DOHH2 (cell line): Measurements from ENCODE around the gene PTPN22.

Source experiments
- H3F3A ChIP-seq: fragments of 200-600 bp; sonication (generic), shearing (Covaris generic); 2 replicates; pipeline ENCODE4 v1.6.0; 2016; ENCODE audit warnings: antibody characterized with exemption, mild to moderate bottlenecking; ENCODE audit not compliant: control insufficient read depth, insufficient read depth
- H3K27ac ChIP-seq: fragments of 200-600 bp; sonication (generic); 2 replicates; pipeline ENCODE4 v1.5.1; 2014; ENCODE audit warnings: low read depth, mild to moderate bottlenecking, low read length, moderate library complexity
- H3K27me3 ChIP-seq: fragments of 200-600 bp; sonication (generic); 2 replicates; pipeline ENCODE4 v1.6.1; 2014; ENCODE audit warnings: mild to moderate bottlenecking, low read length, mixed read lengths; ENCODE audit not compliant: control insufficient read depth
- H3K36me3 ChIP-seq: fragments of 200-600 bp; sonication (generic); 2 replicates; pipeline ENCODE4 v1.6.1; 2014; ENCODE audit warnings: mild to moderate bottlenecking, low read length, moderate library complexity, mixed read lengths; ENCODE audit not compliant: control insufficient read depth
- H3K4me1 ChIP-seq: fragments of 200-600 bp; sonication (generic); 2 replicates; pipeline ENCODE4 v1.6.1; 2014; ENCODE audit warnings: mild to moderate bottlenecking, low read length, mixed read lengths; ENCODE audit not compliant: control insufficient read depth
- H3K4me2 ChIP-seq: fragments of 200-600 bp; sonication (generic); 2 replicates; pipeline ENCODE4 v1.6.0; 2014; ENCODE audit warnings: mild to moderate bottlenecking, low read length, moderate library complexity
- H3K4me3 ChIP-seq: fragments of 200-600 bp; sonication (generic); 2 replicates; pipeline ENCODE4 v1.5.1; 2014; ENCODE audit warnings: mild to moderate bottlenecking, low read length, mixed read lengths
- H3K79me2 ChIP-seq: fragments of 200-600 bp; sonication (generic); 2 replicates; pipeline ENCODE4 v1.6.1; 2014; ENCODE audit warnings: mild to moderate bottlenecking, low read length, mixed read lengths; ENCODE audit not compliant: control insufficient read depth
- H3K9me2 ChIP-seq: fragments of 200-600 bp; sonication (generic); replicated peaks from 2 replicates; pipeline ENCODE4 v1.6.1; 2014; ENCODE audit warnings: mild to moderate bottlenecking, low read length, mixed read lengths; ENCODE audit not compliant: control insufficient read depth
- H3K9me3 ChIP-seq: fragments of 200-600 bp; sonication (generic); 2 replicates; pipeline ENCODE4 v1.6.1; 2014; ENCODE audit warnings: antibody characterized with exemption, low read length, mixed read lengths; ENCODE audit not compliant: control insufficient read depth, insufficient read depth
- H4K20me1 ChIP-seq: fragments of 200-600 bp; sonication (generic); 2 replicates; pipeline ENCODE4 v1.6.0; 2014; ENCODE audit warnings: low read depth, mild to moderate bottlenecking, antibody characterized with exemption, low read length, moderate library complexity; ENCODE audit not compliant: control insufficient read depth, insufficient read depth
- CTCF ChIP-seq: fragments of 200-600 bp; sonication (generic); IDR thresholded peaks from one replicate; pipeline ENCODE4 v1.5.1; 2014; ENCODE audit warnings: antibody characterized with exemption, mild to moderate bottlenecking, low read depth, low read length; ENCODE audit not compliant: poor library complexity, severe bottlenecking
- EZH2phosphoT487 ChIP-seq: fragments of 200-600 bp; sonication (generic); IDR thresholded peaks from 2 replicates; pipeline ENCODE4 v1.6.1; 2017; ENCODE audit warnings: borderline replicate concordance, mild to moderate bottlenecking, antibody characterized with exemption, low read length, moderate library complexity, mixed read lengths

The PTPN22 gene

DNA sequence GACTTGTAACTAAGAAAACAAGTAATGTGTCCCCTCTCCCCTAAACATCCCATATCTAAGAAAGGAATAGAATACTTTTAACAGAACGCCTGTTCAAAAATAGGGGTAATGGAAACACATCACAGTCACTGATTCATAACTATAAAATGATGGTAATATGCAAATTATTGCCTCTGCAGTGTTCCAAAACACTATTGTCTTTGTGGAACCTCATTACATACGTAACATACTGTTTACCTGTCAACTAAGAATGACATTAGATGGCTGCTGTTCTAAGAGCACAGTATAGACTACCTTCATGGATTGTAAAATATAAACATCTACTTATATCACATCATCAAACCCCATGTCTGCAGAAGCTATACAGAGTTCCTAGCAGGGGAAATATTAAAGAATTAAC, 19.3 kb upstream of the PTPN22 start:
- no peak overlapping the region for H3K4me2 ChIP-seq
- no peaks in the 10 kb centered on the region for H3K9me2 ChIP-seq
- peaks cover 23% of the 10 kb centered on the region for H3K36me3 ChIP-seq
- H4K20me1 ChIP-seq = no peaks in the 10 kb centered on the region
- no peaks in the 10 kb centered on the region for H3K27me3 ChIP-seq
- H3K9me3 ChIP-seq = no peaks in the 10 kb centered on the region
- no peak overlapping the region for H3K27ac ChIP-seq
- peaks cover 3% of the 10 kb centered on the region; the same call in 1 of the 2 replicates for H3K4me1 ChIP-seq
- no peak for TF ChIP-seq EZH2phosphoT487
- no peak for TF ChIP-seq CTCF
- no peaks in the 10 kb centered on the region for H3K79me2 ChIP-seq
- no peaks in the 10 kb centered on the region; the same call in 1 of the 2 replicates for H3F3A ChIP-seq
- no peak overlapping the region for H3K4me3 ChIP-seq

- H3F3A ChIP-seq = no peaks in the 10 kb centered on the region
- no peaks in the 10 kb centered on the region for H3K27me3 ChIP-seq
- H3K9me3 ChIP-seq = no peaks in the 10 kb centered on the region
- H4K20me1 ChIP-seq = no peaks in the 10 kb centered on the region
- no peak within 1 kb of the TSS for H3K4me2 ChIP-seq
- TF ChIP-seq CTCF (no peak), EZH2phosphoT487 (no peak)
- no peak within 1 kb of the TSS for H3K27ac ChIP-seq
- no peaks in the 10 kb centered on the region for H3K9me2 ChIP-seq
- no peaks in the 10 kb centered on the region for H3K36me3 ChIP-seq
- H3K79me2 ChIP-seq = no peaks in the 10 kb centered on the region
- peaks cover 8% of the 10 kb centered on the region for H3K4me1 ChIP-seq
- H3K4me3 ChIP-seq = no peak within 1 kb of the TSS
Observed at GRCh38 chr1:113887402-113888175, 16.1 kb upstream of the PTPN22 start, which contains the start of gene BCL2L15. Gene BCL2L15 (minus strand): TSS chr1:113887581. CDS start chr1:113887375, 206 bp downstream.

GRCh38 chr1:113886417-113887401, 15.2 kb upstream of the PTPN22 start:
- no peak for TF ChIP-seq CTCF
- TF ChIP-seq EZH2phosphoT487 = no peak

More at GRCh38 chr1:113886417-113887401, 15.2 kb upstream of the PTPN22 start:
- no peaks in the 10 kb centered on the region for H3K9me2 ChIP-seq
- H3K4me2 ChIP-seq = no peak overlapping the region
- no peaks in the 10 kb centered on the region for H3K36me3 ChIP-seq
- no peaks in the 10 kb centered on the region for H3K79me2 ChIP-seq
- no peaks in the 10 kb centered on the region for H3K27me3 ChIP-seq
- peaks cover 8% of the 10 kb centered on the region for H3K4me1 ChIP-seq
- H3K9me3 ChIP-seq = no peaks in the 10 kb centered on the region
- no peak overlapping the region for H3K4me3 ChIP-seq
- H4K20me1 ChIP-seq = no peaks in the 10 kb centered on the region
- no peaks in the 10 kb centered on the region for H3F3A ChIP-seq
- no peak overlapping the region for H3K27ac ChIP-seq
